Astrocyte of the cerebellum (primary cell): Measurements from ENCODE around the gene NDUFS6.
A peak's percentile ranks its signal among the peaks of the same experiment; 100 is the strongest.

Source experiments
- DNase-seq: peaks from one replicate; pipeline ENCODE4 v3.0.0-alpha.2; 2011; ENCODE audit warnings: low read depth
- H3K4me3 ChIP-seq: 2 replicates; pipeline ENCODE4 v1.5.1; 2011; ENCODE audit warnings: mild to moderate bottlenecking, low read depth, low read length, moderate library complexity
- CTCF ChIP-seq: IDR thresholded peaks from 2 replicates; pipeline ENCODE4 v1.5.1; 2012; ENCODE audit warnings: low read length, low read depth, moderate library complexity, mild to moderate bottlenecking; ENCODE audit errors: missing control alignments
- in situ Hi-C: cut with HindIII; loops from 2 replicates; pipeline ENCODE4 v1.10.0; 2017; ENCODE audit warnings: low sequenced_read_pairs

NDUFS6 gene

GRCh38 chr5:1765141-1765879 is 35.9 kb upstream of the NDUFS6 start:
- no peak for TF ChIP-seq CTCF
- no peak overlapping the region for H3K4me3 ChIP-seq
- in situ Hi-C loops: no loop called here
- DNase-seq: peak; percentile 6

- no peak overlapping the region for H3K4me3 ChIP-seq
- in situ Hi-C loops: no loop called here
- TF ChIP-seq CTCF: no peak
- DNase-seq: no peak
These were observed 35.3 kb upstream of the NDUFS6 start for GRCh38 chr5:1765880-1766235.

GRCh38 chr5:1767524-1768282 is 33.5 kb upstream of the NDUFS6 start:
- no peak for TF ChIP-seq CTCF
- DNase-seq: no peak
- no peak overlapping the region for H3K4me3 ChIP-seq
- in situ Hi-C loops: no loop called here

GRCh38 chr5:1768283-1769000 is 32.8 kb upstream of the NDUFS6 start:
- DNase-seq: no peak
- no peak overlapping the region for H3K4me3 ChIP-seq
- in situ Hi-C loops: no loop called here
- no peak for TF ChIP-seq CTCF

- in situ Hi-C loops: no loop called here
- no peak for TF ChIP-seq CTCF
- no peak overlapping the region for H3K4me3 ChIP-seq
- DNase-seq: no peak
These were observed 32.1 kb upstream of the NDUFS6 start for GRCh38 chr5:1769017-1769640.

- in situ Hi-C loops: loop anchor here (5.0 kb wide), 1 partner anchor 977 kb away; no protein-coding TSS in a partner anchor
- no peak for TF ChIP-seq CTCF
- DNase-seq: no peak
These were observed 31.3 kb upstream of the NDUFS6 start for GRCh38 chr5:1769752-1770442.

More at GRCh38 chr5:1769752-1770442, 31.3 kb upstream of the NDUFS6 start:
- no peak overlapping the region for H3K4me3 ChIP-seq
